Osteoblast (primary cell): ENCODE data around the gene TM6SF1. TPM values are rescaled to one million over a fixed set of nuclear protein-coding genes. Genes with fewer than 3 reads are reported as not detected.

Source experiments
- DNase-seq: peaks from one replicate; pipeline ENCODE4 v3.0.0; 2011; ENCODE audit warnings: low spot score, mixed read lengths; ENCODE audit not compliant: insufficient read length; ENCODE audit errors: missing footprints
- H2AFZ ChIP-seq: 2 replicates; pipeline ENCODE4 v1.6.0; 2011; ENCODE audit warnings: mild to moderate bottlenecking, low read length
- H3K27ac ChIP-seq: 2 replicates; pipeline ENCODE4 v1.5.1; 2011; ENCODE audit warnings: mild to moderate bottlenecking, low read depth, low read length, moderate library complexity
- H3K27me3 ChIP-seq: 2 replicates; pipeline ENCODE4 v1.6.0; 2012; ENCODE audit warnings: mild to moderate bottlenecking, control low read depth, inconsistent platforms, low read length, moderate library complexity; ENCODE audit not compliant: insufficient read depth
- H3K36me3 ChIP-seq: 2 replicates; pipeline ENCODE4 v1.5.1; 2011; ENCODE audit warnings: mild to moderate bottlenecking, low read length, control low read depth, moderate library complexity; ENCODE audit not compliant: insufficient read depth
- H3K4me1 ChIP-seq: 2 replicates; pipeline ENCODE4 v1.5.1; 2011; ENCODE audit warnings: mild to moderate bottlenecking, low read length, control low read depth, moderate library complexity; ENCODE audit not compliant: insufficient read depth
- H3K4me2 ChIP-seq: 2 replicates; pipeline ENCODE4 v1.6.0; 2011; ENCODE audit warnings: mild to moderate bottlenecking, low read length; ENCODE audit not compliant: insufficient read depth
- H3K4me3 ChIP-seq: fragments of 200-600 bp; sonication (generic); 3 replicates; pipeline ENCODE4 v1.5.1; 2012; ENCODE audit warnings: mild to moderate bottlenecking, low read length, inconsistent platforms; ENCODE audit not compliant: insufficient read depth
- H3K79me2 ChIP-seq: 2 replicates; pipeline ENCODE4 v1.6.0; 2012; ENCODE audit warnings: mild to moderate bottlenecking, low read length, control low read depth, inconsistent platforms; ENCODE audit not compliant: insufficient read depth
- H3K9me3 ChIP-seq: 2 replicates; pipeline ENCODE4 v1.5.1; 2011; ENCODE audit warnings: low read depth, low read length, control low read depth
- H4K20me1 ChIP-seq: 2 replicates; pipeline ENCODE4 v1.6.0; 2012; ENCODE audit warnings: mild to moderate bottlenecking, low read length, control low read depth; ENCODE audit not compliant: insufficient read depth
- CTCF ChIP-seq: IDR thresholded peaks from 2 replicates; pipeline ENCODE4 v1.5.1; 2011; ENCODE audit warnings: mild to moderate bottlenecking, low read depth, low read length, moderate library complexity; ENCODE audit errors: extremely low read depth
- total RNA-seq: library from RNA; depleted of rRNA; stranded (reverse); fragments of >200 nt; gene quantifications from 2 replicates; pipeline ENCODE4 v1.2.3, GENCODE V29; 2012

The TM6SF1 gene
- total RNA-seq, 1 donor: 0.36 TPM

- TF ChIP-seq CTCF: no peak
- Histone ChIP-seq H3K4me3 (no peak overlapping the region), H2AFZ (no peak overlapping the region), H3K27ac (no peak overlapping the region), H3K4me1 (peaks cover 29% of the 10 kb centered on the region), H3K27me3 (no peaks in the 10 kb centered on the region), H3K79me2 (peaks cover 81% of the 10 kb centered on the region), H3K36me3 (no peaks in the 10 kb centered on the region), H4K20me1 (peaks cover 53% of the 10 kb centered on the region), H3K4me2 (no peak overlapping the region), H3K9me3 (no peaks in the 10 kb centered on the region)
- no peak for DNase-seq
These were observed 43.9 kb upstream of the TM6SF1 start for GRCh38 chr15:83063551-83063950.

- no peak for TF ChIP-seq CTCF
- Histone ChIP-seq H3K4me2 (peak overlapping the region; percentile 96), H4K20me1 (peaks cover 46% of the 10 kb centered on the region), H3K4me1 (peaks cover 30% of the 10 kb centered on the region), H3K79me2 (peaks cover 68% of the 10 kb centered on the region), H3K36me3 (no peaks in the 10 kb centered on the region), H2AFZ (no peak overlapping the region), H3K27me3 (no peaks in the 10 kb centered on the region), H3K27ac (peak overlapping the region; percentile 86), H3K4me3 (peak overlapping the region; percentile 94), H3K9me3 (no peaks in the 10 kb centered on the region)
- DNase-seq: no peak
These were observed 42.6 kb upstream of the TM6SF1 start for GRCh38 chr15:83064859-83065258.

- Histone ChIP-seq H3K79me2 (peaks cover 64% of the 10 kb centered on the region), H3K9me3 (no peaks in the 10 kb centered on the region), H3K4me3 (peak overlapping the region; percentile 94), H3K27me3 (no peaks in the 10 kb centered on the region), H3K4me2 (peak overlapping the region; percentile 96), H2AFZ (no peak overlapping the region), H4K20me1 (peaks cover 46% of the 10 kb centered on the region), H3K27ac (peak overlapping the region; percentile 86), H3K4me1 (peaks cover 35% of the 10 kb centered on the region), H3K36me3 (no peaks in the 10 kb centered on the region)
- no peak for TF ChIP-seq CTCF
- DNase-seq: no peak
These were observed 42.0 kb upstream of the TM6SF1 start for GRCh38 chr15:83065431-83065830.

GRCh38 chr15:83066034-83066733, 41.3 kb upstream of the TM6SF1 start:
- H3K36me3 ChIP-seq: no peaks in the 10 kb centered on the region
- H3K4me1 ChIP-seq: peaks cover 35% of the 10 kb centered on the region
- peak overlapping the region; percentile 94 for H3K4me3 ChIP-seq
- no peak for DNase-seq
- H4K20me1 ChIP-seq: peaks cover 41% of the 10 kb centered on the region
- peak overlapping the region; percentile 86 for H3K27ac ChIP-seq
- H3K79me2 ChIP-seq: peaks cover 57% of the 10 kb centered on the region
- H2AFZ ChIP-seq: peak overlapping the region; percentile 80
- H3K9me3 ChIP-seq: no peaks in the 10 kb centered on the region
- H3K27me3 ChIP-seq: no peaks in the 10 kb centered on the region
- TF ChIP-seq CTCF: no peak
- H3K4me2 ChIP-seq: peak overlapping the region; percentile 96
